Neural crest cell (in vitro differentiated cells): ENCODE results near the gene SFTA2. TPM values are rescaled to one million over a fixed set of nuclear protein-coding genes. Genes with fewer than 3 reads are reported as not detected.

Experiments
- DNase-seq: peaks from one replicate; pipeline ENCODE4 v3.0.0; 2021; ENCODE audit warnings: low read depth, mixed read lengths, low spot score
- H3K27ac Mint-ChIP-seq: one replicate; pipeline ENCODE4 v1.8.0; 2021; ENCODE audit warnings: mild to moderate bottlenecking, mixed read lengths; ENCODE audit not compliant: unreplicated experiment
- H3K27me3 Mint-ChIP-seq: 2 replicates; pipeline ENCODE4 v1.8.0; 2021; ENCODE audit warnings: low read depth, mild to moderate bottlenecking, mixed read lengths
- H3K36me3 Mint-ChIP-seq: 2 replicates; pipeline ENCODE4 v1.8.0; 2021; ENCODE audit warnings: low read depth, mild to moderate bottlenecking, mixed read lengths
- H3K4me1 Mint-ChIP-seq: 2 replicates; pipeline ENCODE4 v1.8.0; 2021; ENCODE audit warnings: mixed read lengths
- H3K4me3 Mint-ChIP-seq: one replicate; pipeline ENCODE4 v1.8.0; 2021; ENCODE audit warnings: mild to moderate bottlenecking, mixed read lengths
- H3K9me3 Mint-ChIP-seq: 2 replicates; pipeline ENCODE4 v1.8.0; 2021; ENCODE audit warnings: mixed read lengths
- CTCF ChIP-seq: fragments of 200-600 bp; sonication (generic); conservative IDR thresholded peaks from 2 replicates; pipeline ENCODE4 v1.5.0; 2021; ENCODE audit warnings: antibody characterized with exemption, mild to moderate bottlenecking
- total RNA-seq: library from RNA; stranded (reverse); gene quantifications from 2 replicates; pipeline ENCODE4 v1.2.1, GENCODE V29; 2021

Gene SFTA2
- total RNA-seq, 1 donor from 2014 or later = not detected

GRCh38 chr6:30901436-30901835, 30.5 kb downstream of the SFTA2 start:
- no peak for DNase-seq
- Mint-ChIP-seq H3K4me1 (no peaks in the 10 kb centered on the region), H3K27ac (no peak overlapping the region), H3K36me3 (peaks cover 3% of the 10 kb centered on the region), H3K9me3 (no peaks in the 10 kb centered on the region), H3K4me3 (no peak overlapping the region), H3K27me3 (no peaks in the 10 kb centered on the region)
- TF ChIP-seq CTCF = no peak

- peaks cover 3% of the 10 kb centered on the region for H3K36me3 Mint-ChIP-seq
- H3K9me3 Mint-ChIP-seq = no peaks in the 10 kb centered on the region
- H3K27ac Mint-ChIP-seq = no peak overlapping the region
- H3K4me3 Mint-ChIP-seq = no peak overlapping the region
- no peaks in the 10 kb centered on the region for H3K27me3 Mint-ChIP-seq
- no peak for TF ChIP-seq CTCF
- H3K4me1 Mint-ChIP-seq = peaks cover 2% of the 10 kb centered on the region
- no peak for DNase-seq
Observed at GRCh38 chr6:30900863-30901417, 31.0 kb downstream of the SFTA2 start.

GRCh38 chr6:30898750-30899360, 33.1 kb downstream of the SFTA2 start:
- Mint-ChIP-seq H3K27me3 (no peaks in the 10 kb centered on the region), H3K4me3 (no peak overlapping the region), H3K27ac (no peak overlapping the region), H3K36me3 (peaks cover 10% of the 10 kb centered on the region), H3K9me3 (no peaks in the 10 kb centered on the region), H3K4me1 (peaks cover 13% of the 10 kb centered on the region)
- TF ChIP-seq CTCF = no peak
- DNase-seq = no peak

GRCh38 chr6:30897882-30898281, 34.1 kb downstream of the SFTA2 start:
- H3K9me3 Mint-ChIP-seq = no peaks in the 10 kb centered on the region
- no peaks in the 10 kb centered on the region for H3K27me3 Mint-ChIP-seq
- peaks cover 10% of the 10 kb centered on the region for H3K36me3 Mint-ChIP-seq
- peaks cover 14% of the 10 kb centered on the region for H3K4me1 Mint-ChIP-seq
- no peak overlapping the region for H3K4me3 Mint-ChIP-seq
- no peak for TF ChIP-seq CTCF
- no peak for DNase-seq
- H3K27ac Mint-ChIP-seq = peak overlapping the region; percentile 35

- H3K27me3 Mint-ChIP-seq = no peaks in the 10 kb centered on the region
- no peak for TF ChIP-seq CTCF
- H3K9me3 Mint-ChIP-seq = no peaks in the 10 kb centered on the region
- H3K27ac Mint-ChIP-seq = no peak overlapping the region
- peaks cover 14% of the 10 kb centered on the region for H3K36me3 Mint-ChIP-seq
- no peak for DNase-seq
- H3K4me3 Mint-ChIP-seq = no peak overlapping the region
- peaks cover 19% of the 10 kb centered on the region for H3K4me1 Mint-ChIP-seq
Observed at GRCh38 chr6:30896541-30896940, 35.4 kb downstream of the SFTA2 start.
